Body of pancreas (tissue), 4 donors: Measurements from ENCODE around the gene ATP5PB. TPM values are rescaled to one million over a fixed set of nuclear protein-coding genes. Genes with fewer than 3 reads are reported as not detected.

Source experiments
- ATAC-seq: fragments of 150-250 bp; one replicate; pipeline ENCODE4 v1.9.1; 2016
- DNase-seq, 4 donors: peaks; one replicate each; pipeline ENCODE4 v3.0.0-alpha.2; 2019
- H3K27ac ChIP-seq, 4 donors: fragments of 200-600 bp; sonication (generic); 1 replicate in 3 of 4; 2 replicates in 1 of 4; pipeline versions ENCODE4 v1.5.1 to v1.6.1; 2016 to 2019; ENCODE audit warnings: mild to moderate bottlenecking in 1 of 4, mixed read lengths in 1 of 4, moderate library complexity in 1 of 4
- H3K27me3 ChIP-seq, 2 donors: fragments of 200-600 bp; sonication (generic); one replicate each; pipeline ENCODE4 v1.6.0; 2016; ENCODE audit warnings: mild to moderate bottlenecking in 1 of 2
- H3K36me3 ChIP-seq, 2 donors: fragments of 200-600 bp; sonication (generic); replicated peaks in 1 of 2; 2 replicates each; pipeline ENCODE4 v1.5.1; 2016; ENCODE audit warnings: low read depth in 2 of 2; ENCODE audit not compliant: insufficient read depth in 1 of 2
- H3K4me1 ChIP-seq: fragments of 200-600 bp; sonication (generic); one replicate; pipeline ENCODE4 v1.6.0; 2016
- H3K4me3 ChIP-seq, 2 donors: fragments of 200-600 bp; sonication (generic); 1 replicate in 1 of 2; 2 replicates in 1 of 2; pipeline ENCODE4 v1.5.1; 2016 to 2019
- H3K9me3 ChIP-seq, 3 donors: fragments of 200-600 bp; sonication (generic); 1 replicate in 2 of 3; 2 replicates in 1 of 3; pipeline ENCODE4 v1.5.1; 2016
- CTCF ChIP-seq, 7 experiments: fragments of 450-650 bp in 4 of 7; fragments of 200-600 bp in 3 of 7; sonication (generic) in 3 of 7; IDR thresholded peaks; one replicate each; pipeline ENCODE4 v1.5.1; 2016 to 2019; ENCODE audit warnings: antibody characterized with exemption in 7 of 7
- POLR2A ChIP-seq, 3 donors: fragments of 450-650 bp; IDR thresholded peaks; one replicate each; pipeline ENCODE4 v1.6.1; 2016; ENCODE audit warnings: antibody characterized with exemption in 3 of 3, mild to moderate bottlenecking in 2 of 3
- WGBS, 2 donors: methylation state at CpG; one replicate each; pipeline ENCODE4 v1.1.5; 2017; 5-methylcytosine and 5-hydroxymethylcytosine counted together
- intact Hi-C: fragments of 100-400 bp; cut with DNase I; formaldehyde crosslinking; loops from one replicate; pipeline ENCODE4 v1.15.1; 2023
- small RNA-seq: library from RNA; depleted of rRNA; stranded (forward); fragments of <200 nt; gene quantifications from one replicate; pipeline ENCODE3, GENCODE V24; 2016
- total RNA-seq, 2 donors: library from RNA; depleted of rRNA; stranded (reverse); fragments of >200 nt; gene quantifications; one replicate each; pipeline ENCODE4 v1.1.0, GENCODE V29; 2016

Gene ATP5PB
- total RNA-seq, 2 donors from 2014 or later, result 55.0 to 91.0 TPM

GRCh38 chr1:111507411-111508201 lies 58.3 kb downstream of the ATP5PB start:
- WGBS, 2 donors, result 34 to 50% methylated on average over 12 to 15 of the region's 15 CpGs
- no peaks in the 10 kb centered on the region for H3K9me3 ChIP-seq
- H3K4me1 ChIP-seq, result peaks cover 22% of the 10 kb centered on the region
- H3K36me3 ChIP-seq, result no peaks in the 10 kb centered on the region
- peak; percentile 47 to 83 (median 58) for DNase-seq
- TF ChIP-seq POLR2A (IDR thresholded peaks at IDR 0.05) (peak in 1 of 3 donors; percentile 32), CTCF (IDR thresholded peaks at IDR 0.05) (peak in 1 of 7 experiments; percentile 3)
- H3K27me3 ChIP-seq, result no peaks in the 10 kb centered on the region
- intact Hi-C loops, result loop anchor here (10.0 kb wide), 1 partner anchor 267 kb away; no protein-coding TSS in a partner anchor
- peak overlapping the region; percentile 80 to 89 (median 84) for H3K27ac ChIP-seq
- peak; percentile 70 for ATAC-seq
- no peak overlapping the region for H3K4me3 ChIP-seq

GRCh38 chr1:111509997-111510375 lies 60.7 kb downstream of the ATP5PB start:
- no peak overlapping the region for H3K27ac ChIP-seq
- H3K4me3 ChIP-seq, result no peak overlapping the region
- no peaks in the 10 kb centered on the region for H3K9me3 ChIP-seq
- TF ChIP-seq CTCF (IDR thresholded peaks at IDR 0.05), result no peak
- TF ChIP-seq POLR2A (IDR thresholded peaks at IDR 0.05), result no peak
- 62 to 67% methylated on average over 3 of the region's 3 CpGs for WGBS, 2 donors
- intact Hi-C loops, result loop anchor here (10.0 kb wide), 2 partner anchors 155 to 265 kb away; no protein-coding TSS in a partner anchor
- ATAC-seq, result no peak
- no peak for DNase-seq
- no peaks in the 10 kb centered on the region for H3K27me3 ChIP-seq
- H3K4me1 ChIP-seq, result peaks cover 22% of the 10 kb centered on the region
- H3K36me3 ChIP-seq, result no peaks in the 10 kb centered on the region

DNA sequence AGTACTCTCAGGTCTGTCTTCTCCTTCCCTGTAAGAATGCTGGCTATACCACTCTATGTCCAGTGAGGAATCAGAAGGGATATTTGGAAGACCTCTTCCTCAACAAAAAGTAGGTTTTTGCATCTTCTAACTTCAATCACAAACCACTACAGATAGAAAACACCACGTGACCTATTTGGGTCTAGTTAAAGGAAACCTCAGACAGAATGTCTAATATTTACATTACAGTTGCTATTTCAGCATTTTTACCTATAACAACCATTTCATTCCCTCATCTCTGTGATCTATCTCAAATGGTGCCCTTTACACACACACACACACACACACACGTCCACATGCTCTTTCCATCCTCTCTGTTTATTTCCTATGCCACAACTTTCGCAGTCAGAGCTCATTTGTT lies 62.1 kb downstream of the ATP5PB start:
- ATAC-seq, result no peak
- Histone ChIP-seq H3K27me3 (no peaks in the 10 kb centered on the region), H3K27ac (no peak overlapping the region), H3K4me1 (peaks cover 32% of the 10 kb centered on the region), H3K4me3 (no peak overlapping the region), H3K9me3 (no peaks in the 10 kb centered on the region), H3K36me3 (no peaks in the 10 kb centered on the region)
- intact Hi-C loops, result loop anchor here (10.0 kb wide), 1 partner anchor 153 kb away; no protein-coding TSS in a partner anchor
- 65 to 75% methylated on average over 3 of the region's 3 CpGs for WGBS, 2 donors
- no peak for TF ChIP-seq CTCF (IDR thresholded peaks at IDR 0.05)
- TF ChIP-seq POLR2A (IDR thresholded peaks at IDR 0.05), result no peak
- DNase-seq, result no peak

Small RNAs within 50 kb of the gene (small RNA-seq; reads per million reads assigned to genes)
- gene RF00019, result not detected
- gene RNU6-792P, result not detected

Other genes with a start within 250 kb of the ATP5PB start
- 10 to 100 TPM; 16.1 to 35.3 TPM for gene DENND2D, start 248.8 kb upstream of the ATP5PB start, total RNA-seq
- not detected for gene CHI3L2, start 221.8 kb upstream of the ATP5PB start, total RNA-seq
- gene CHIA, start 158.6 kb upstream of the ATP5PB start, total RNA-seq, result not detected
- 1 to 10 TPM; 1.6 to 3.4 TPM for gene OVGP1, start 21.7 kb upstream of the ATP5PB start, total RNA-seq
- gene WDR77, start 208 bp upstream of the ATP5PB start, total RNA-seq, result 10 to 100 TPM; 14.8 to 18.2 TPM
- 1 to 10 TPM; 5.3 to 6.0 TPM for gene C1orf162, start 24.5 kb downstream of the ATP5PB start, total RNA-seq
- 1 to 10 TPM; 1.6 to 3.6 TPM for gene ADORA3, start 54.2 kb downstream of the ATP5PB start, total RNA-seq
- gene TMIGD3, start 54.2 kb downstream of the ATP5PB start, total RNA-seq, result 1 to 10 TPM in 1 of 2 donors, not detected in 1; 1.0 TPM
- 10 to 100 TPM; 16.2 to 16.6 TPM for gene RAP1A, start 170.3 kb downstream of the ATP5PB start, total RNA-seq